HEK293 (cell line): ENCODE data around the gene CORO1C.

ENCODE experiments used
- BCL11A ChIP-seq: fragments of 450-650 bp; formaldehyde crosslinking; IDR thresholded peaks from 2 replicates; pipeline ENCODE4 v1.5.1; 2016; ENCODE audit warnings: low read depth, missing biosample characterization, missing genetic modification characterization
- CTCF ChIP-seq: fragments of 450-650 bp; formaldehyde crosslinking; IDR thresholded peaks from 2 replicates; pipeline ENCODE4 v1.5.1; 2016; ENCODE audit warnings: missing biosample characterization, missing genetic modification characterization
- GLI4 ChIP-seq: fragments of 450-650 bp; formaldehyde crosslinking; IDR thresholded peaks from 2 replicates; pipeline ENCODE4 v1.5.1; 2016; ENCODE audit warnings: missing biosample characterization, missing genetic modification characterization
- MEIS1 ChIP-seq: sonication (generic); formaldehyde crosslinking; IDR thresholded peaks from 2 replicates; pipeline ENCODE4 v1.8.1; 2022; ENCODE audit warnings: missing genetic modification reagents, mild to moderate bottlenecking, borderline replicate concordance
- MYNN ChIP-seq: fragments of 450-650 bp; formaldehyde crosslinking; IDR thresholded peaks from 2 replicates; pipeline ENCODE4 v1.5.1; 2016; ENCODE audit warnings: missing biosample characterization, missing genetic modification characterization, borderline replicate concordance
- ZEB2 ChIP-seq: fragments of 450-650 bp; formaldehyde crosslinking; IDR thresholded peaks from 2 replicates; pipeline ENCODE4 v1.5.1; 2016; ENCODE audit warnings: missing biosample characterization, missing genetic modification characterization
- ZFP69B ChIP-seq: fragments of 450-650 bp; formaldehyde crosslinking; IDR thresholded peaks from 2 replicates; pipeline ENCODE4 v1.5.1; 2016; ENCODE audit warnings: missing biosample characterization, missing genetic modification characterization
- ZNF146 ChIP-seq: fragments of 450-650 bp; formaldehyde crosslinking; IDR thresholded peaks from 2 replicates; pipeline ENCODE4 v1.5.1; 2016; ENCODE audit warnings: missing biosample characterization, missing genetic modification characterization
- ZNF169 ChIP-seq: fragments of 450-650 bp; formaldehyde crosslinking; IDR thresholded peaks from 2 replicates; pipeline ENCODE4 v1.5.1; 2016; ENCODE audit warnings: missing biosample characterization, missing genetic modification characterization
- ZNF513 ChIP-seq: fragments of 450-650 bp; IDR thresholded peaks from 2 replicates; pipeline ENCODE4 v1.5.1; 2018; ENCODE audit warnings: missing biosample characterization, missing genetic modification characterization
- ZNF624 ChIP-seq: fragments of 450-650 bp; formaldehyde crosslinking; IDR thresholded peaks from 2 replicates; pipeline ENCODE4 v1.5.1; 2017; ENCODE audit warnings: missing biosample characterization, missing genetic modification characterization
- TF ChIP-seq, protein P1 (sequence below): fragments of 450-650 bp; formaldehyde crosslinking; IDR thresholded peaks from 2 replicates; pipeline ENCODE4 v1.5.1; 2016; ENCODE audit warnings: missing biosample characterization, missing genetic modification characterization

DNA sequence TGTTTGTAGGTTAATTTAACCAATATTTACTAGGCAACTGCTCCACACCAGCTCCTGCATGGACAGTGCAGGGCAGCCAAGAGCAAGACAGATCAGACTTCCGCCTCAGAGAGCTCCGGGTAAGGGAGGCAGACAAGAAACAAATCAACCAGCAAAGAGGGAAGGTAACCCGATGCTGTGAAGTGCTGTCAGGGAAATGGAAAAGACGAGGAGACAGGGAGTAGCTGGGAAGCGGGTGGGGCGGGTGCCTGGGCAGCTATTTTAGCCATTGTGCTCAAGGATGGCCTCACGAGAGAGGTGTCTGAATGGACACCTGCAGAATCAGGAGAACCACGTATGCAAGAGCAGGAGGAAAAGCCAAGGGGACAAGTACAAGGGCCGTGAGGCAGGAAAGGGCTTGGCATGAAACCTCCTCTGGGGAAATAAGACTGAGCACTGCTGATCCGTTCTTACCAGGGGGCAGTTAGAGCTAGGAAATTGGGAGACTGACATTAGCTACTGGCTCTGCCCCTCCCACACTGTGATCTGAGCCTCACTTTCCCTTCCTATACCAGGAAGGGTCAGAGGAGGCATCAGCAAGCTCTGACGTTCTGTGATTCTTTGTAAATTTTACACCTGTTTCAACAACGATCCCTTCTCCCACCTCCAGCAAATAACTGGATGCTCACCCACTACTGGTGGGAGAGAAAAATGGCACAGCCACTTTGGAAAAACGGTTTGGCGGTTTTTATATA, 126.9 kb downstream of the CORO1C start:
- TF ChIP-seq ZNF146 (tag by site-specific recombination), result no peak
- no peak for TF ChIP-seq MEIS1 (CRISPR knock-in tag)
- TF ChIP-seq ZNF169 (tag by site-specific recombination), result no peak
- TF ChIP-seq ZEB2 (tag by site-specific recombination), result no peak
- no peak for TF ChIP-seq MYNN
- no peak for TF ChIP-seq GLI4 (tag by site-specific recombination)
- TF ChIP-seq BCL11A (tag by site-specific recombination), result no peak
- no peak for TF ChIP-seq ZFP69B (tag by site-specific recombination)
- no peak for TF ChIP-seq CTCF (tag by site-specific recombination)
- TF ChIP-seq ZNF624 (tag by site-specific recombination), result no peak
- TF ChIP-seq, protein P1, sequence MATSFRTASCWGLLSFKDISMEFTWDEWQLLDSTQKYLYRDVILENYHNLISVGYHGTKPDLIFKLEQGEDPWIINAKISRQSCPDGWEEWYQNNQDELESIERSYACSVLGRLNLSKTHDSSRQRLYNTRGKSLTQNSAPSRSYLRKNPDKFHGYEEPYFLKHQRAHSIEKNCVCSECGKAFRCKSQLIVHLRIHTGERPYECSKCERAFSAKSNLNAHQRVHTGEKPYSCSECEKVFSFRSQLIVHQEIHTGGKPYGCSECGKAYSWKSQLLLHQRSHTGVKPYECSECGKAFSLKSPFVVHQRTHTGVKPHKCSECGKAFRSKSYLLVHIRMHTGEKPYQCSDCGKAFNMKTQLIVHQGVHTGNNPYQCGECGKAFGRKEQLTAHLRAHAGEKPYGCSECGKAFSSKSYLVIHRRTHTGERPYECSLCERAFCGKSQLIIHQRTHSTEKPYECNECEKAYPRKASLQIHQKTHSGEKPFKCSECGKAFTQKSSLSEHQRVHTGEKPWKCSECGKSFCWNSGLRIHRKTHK, result no peak
- TF ChIP-seq ZNF513, result no peak
